Endothelial cell of umbilical vein (primary cell): ENCODE results near the gene MRPS21. TPM values are rescaled to one million over a fixed set of nuclear protein-coding genes. Genes with fewer than 3 reads are reported as not detected.

Experiments used
- BruUV-seq: library from RNA; stranded (reverse); fragments of 400-500 nt; replicated peaks from 2 replicates; lab custom pipeline; 2021; lab: Mats Ljungman, UMichigan
- CTCF ChIA-PET: fragments of 300-600, 350-600 bp; sonication (Branson Sonifier 250); formaldehyde crosslinking; loops from one replicate; lab custom pipeline; 2021; ENCODE audit warnings: antibody characterized with exemption, inconsistent platforms; lab: Charles Lee
- POLR2A ChIA-PET: fragments of 300-600, 350-600 bp; sonication (Branson Sonifier 250); formaldehyde crosslinking; loops from one replicate; lab custom pipeline; 2021; ENCODE audit warnings: antibody characterized with exemption, inconsistent platforms; lab: Charles Lee
- DNase-seq: peaks from one replicate; pipeline ENCODE4 v3.0.0-alpha.2; 2011; ENCODE audit warnings: low read depth, low spot score
- FAIRE-seq: peaks from 2 replicates; lab custom pipeline; 2011; peaks lifted over from hg19 to GRCh38; lab: Jason Lieb, UNC
- H2AFZ ChIP-seq: 2 replicates; pipeline ENCODE4 v1.6.0; 2012; ENCODE audit warnings: low read depth, low read length, control low read depth, inconsistent platforms
- H3K27ac ChIP-seq: 2 replicates; pipeline ENCODE4 v1.5.1; 2011; ENCODE audit warnings: low read depth, mild to moderate bottlenecking, control low read depth, low read length, moderate library complexity; ENCODE audit not compliant: insufficient read depth
- H3K27me3 ChIP-seq, 2 experiments: 2 replicates each; pipeline versions ENCODE4 v1.6.0 to v1.6.1; 2011; ENCODE audit warnings: low read length in 2 of 2, mixed read lengths in 1 of 2; ENCODE audit not compliant: control insufficient read depth in 2 of 2, insufficient read depth in 2 of 2
- H3K36me3 ChIP-seq, 2 experiments: 2 replicates in 1 of 2; 3 replicates in 1 of 2; pipeline ENCODE4 v1.5.1; 2011; ENCODE audit warnings: low read length in 2 of 2, mild to moderate bottlenecking in 1 of 2, moderate library complexity in 1 of 2; ENCODE audit not compliant: control insufficient read depth in 2 of 2, insufficient read depth in 2 of 2; ENCODE audit errors: extremely low read depth in 1 of 2
- H3K4me1 ChIP-seq: 3 replicates; pipeline ENCODE4 v1.5.1; 2011; ENCODE audit warnings: mild to moderate bottlenecking, low read length; ENCODE audit not compliant: control insufficient read depth, insufficient read depth; ENCODE audit errors: extremely low read depth
- H3K4me2 ChIP-seq: 2 replicates; pipeline ENCODE4 v1.6.1; 2011; ENCODE audit warnings: low read length, control low read depth, mixed read lengths; ENCODE audit not compliant: insufficient read depth
- H3K4me3 ChIP-seq, 3 experiments: fragments of 200-600 bp in 1 of 3; sonication (generic), shearing (Covaris generic) in 1 of 3; replicated peaks in 1 of 3; 2 replicates each; pipeline ENCODE4 v1.5.1; 2011 to 2016; ENCODE audit warnings: control low read depth in 3 of 3, low read length in 3 of 3, mild to moderate bottlenecking in 2 of 3, inconsistent platforms in 1 of 3, low read depth in 1 of 3, moderate library complexity in 1 of 3; ENCODE audit not compliant: insufficient read depth in 1 of 3
- H3K79me2 ChIP-seq: 2 replicates; pipeline ENCODE4 v1.6.0; 2012; ENCODE audit warnings: low read length, inconsistent platforms; ENCODE audit not compliant: control insufficient read depth, insufficient read depth
- H3K9ac ChIP-seq: replicated peaks from 2 replicates; pipeline ENCODE3; 2011; ENCODE audit warnings: low read length, control low read depth; ENCODE audit not compliant: insufficient read depth; ENCODE audit errors: extremely low read depth
- H3K9me1 ChIP-seq: replicated peaks from 3 replicates; pipeline ENCODE4 v1.6.0; 2011; ENCODE audit warnings: mild to moderate bottlenecking, low read length; ENCODE audit not compliant: control insufficient read depth, insufficient read depth; ENCODE audit errors: extremely low read depth
- H3K9me3 ChIP-seq: replicated peaks from 2 replicates; pipeline ENCODE4 v1.5.1; 2012; ENCODE audit warnings: low read length, inconsistent platforms; ENCODE audit not compliant: control insufficient read depth, insufficient read depth
- H4K20me1 ChIP-seq: replicated peaks from 2 replicates; pipeline ENCODE3; 2011; ENCODE audit warnings: mild to moderate bottlenecking, low read length; ENCODE audit not compliant: control insufficient read depth, insufficient read depth; ENCODE audit errors: extremely low read depth
- EZH2 ChIP-seq: IDR thresholded peaks from 2 replicates; pipeline ENCODE4 v1.6.1; 2012; ENCODE audit warnings: borderline replicate concordance, low read depth, mild to moderate bottlenecking, moderate library complexity, low read length, inconsistent platforms; ENCODE audit not compliant: severe bottlenecking
- FOS ChIP-seq: IDR thresholded peaks from 2 replicates; pipeline ENCODE4 v1.6.1; 2011; ENCODE audit warnings: mild to moderate bottlenecking, low read length, moderate library complexity, borderline replicate concordance; ENCODE audit not compliant: insufficient read depth
- GATA2 ChIP-seq: IDR thresholded peaks from 2 replicates; pipeline ENCODE4 v1.7.0; 2011; ENCODE audit warnings: low read depth, mild to moderate bottlenecking, moderate library complexity, mixed read lengths, low read length; ENCODE audit not compliant: insufficient read length, insufficient read depth
- MYC ChIP-seq: IDR thresholded peaks from one replicate; pipeline ENCODE4 v1.6.1; 2011; ENCODE audit warnings: mild to moderate bottlenecking, low read depth, low read length
- POLR2A ChIP-seq: IDR thresholded peaks from 2 replicates; pipeline ENCODE4 v1.6.1; 2012; ENCODE audit warnings: low read depth, mild to moderate bottlenecking, control low read depth, low read length
- POLR2AphosphoS5 ChIP-seq: IDR thresholded peaks from 2 replicates; pipeline ENCODE4 v1.6.1; 2012; ENCODE audit warnings: low read depth, mild to moderate bottlenecking, control low read depth, low read length, moderate library complexity; ENCODE audit not compliant: insufficient read depth
- dilution Hi-C: fragments of 300-500 bp; cut with MboI; formaldehyde crosslinking; loops from one replicate; pipeline ENCODE4 v1.15.0; 2019; ENCODE audit warnings: low sequenced_read_pairs; ENCODE audit not compliant: extremely low pct_ligation_motif_present
- intact Hi-C: fragments of 100-400 bp; cut with micrococcal nuclease; formaldehyde crosslinking; loops from one replicate; pipeline ENCODE4 v1.10.0; 2022
- polyA plus RNA-seq, 4 experiments: library from polyadenylated mRNA; depleted of rRNA in 3 of 4; stranded (reverse) in 3 of 4; unstranded in 1 of 4; fragments of >200 nt; gene quantifications; 2 replicates each; pipeline versions ENCODE4 v1.2.1 to v1.2.3, GENCODE V29; 2011 to 2012; ENCODE audit warnings: missing spikeins in 1 of 4
- total RNA-seq: library from RNA; stranded (reverse); gene quantifications from 2 replicates; pipeline ENCODE4 v1.2.3, GENCODE V29; 2021
- TF ChIP-seq, protein P1 (sequence below): IDR thresholded peaks from 2 replicates; pipeline ENCODE4 v1.6.1; 2011; ENCODE audit not compliant: insufficient read depth, insufficient read length
- TF ChIP-seq, protein P2 (sequence below), 2 donors: IDR thresholded peaks; 1 replicate in 1 of 2; 2 replicates in 1 of 2; pipeline ENCODE4 v1.5.1; 2011; ENCODE audit warnings: low read length in 2 of 2, mild to moderate bottlenecking in 2 of 2, moderate library complexity in 2 of 2, control low read depth in 1 of 2, inconsistent platforms in 1 of 2, low read depth in 1 of 2; ENCODE audit not compliant: insufficient read depth in 1 of 2; ENCODE audit errors: extremely low read depth in 1 of 2

MRPS21 gene
- total and polyA plus RNA-seq, 2 donors (not counting 3 experiments of a cell fraction or from before 2014, with no cell fraction given), result 63.1 to 76.7 TPM

DNA sequence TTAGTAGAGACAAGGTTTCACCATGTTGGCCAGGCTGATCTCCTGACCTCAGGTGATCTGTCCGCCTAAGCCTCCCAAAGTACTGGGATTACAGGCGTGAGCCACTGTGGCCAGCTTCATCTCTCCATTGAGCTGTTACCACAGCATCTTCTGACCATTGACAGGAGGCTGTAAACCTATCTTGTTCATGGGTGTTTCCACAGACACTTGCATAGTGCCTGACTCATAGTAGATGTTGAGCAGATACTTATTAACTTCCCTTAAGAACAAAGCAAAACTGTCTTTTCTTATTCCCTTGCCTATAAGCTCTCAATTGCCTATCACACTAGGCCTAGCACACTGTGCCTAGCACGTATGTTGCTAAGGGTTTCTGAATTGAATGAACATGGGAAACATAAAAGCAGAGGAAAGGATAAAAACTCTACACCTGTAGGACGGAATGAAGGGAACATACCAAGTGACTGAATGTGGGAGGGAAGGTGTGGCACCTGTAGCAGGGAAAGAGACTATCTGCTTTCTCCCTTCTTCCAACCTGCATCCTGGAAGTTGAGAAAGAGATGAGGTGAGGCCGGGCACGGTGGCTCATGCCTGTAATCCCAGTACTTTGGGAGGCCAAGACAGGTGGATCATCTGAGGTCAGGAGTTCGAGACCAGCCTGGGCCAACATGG lies 22.2 kb upstream of the MRPS21 start:
- Histone ChIP-seq H3K27ac (no peak overlapping the region), H2AFZ (no peak overlapping the region), H3K4me1 (peaks cover 41% of the 10 kb centered on the region), H3K4me3 (no peak overlapping the region), H4K20me1 (no peaks in the 10 kb centered on the region), H3K9me3 (no peaks in the 10 kb centered on the region), H3K36me3 (peaks cover 0 to 2% of the 10 kb centered on the region in 2 experiments), H3K27me3 (no peaks in the 10 kb centered on the region), H3K9me1 (no peaks in the 10 kb centered on the region), H3K4me2 (no peak overlapping the region), H3K79me2 (peaks cover 19% of the 10 kb centered on the region), H3K9ac (no peak overlapping the region)
- POLR2A ChIA-PET, result no interaction called here
- BruUV-seq, result no TSS peak
- DNase-seq (no peak), FAIRE-seq (no peak)
- dilution Hi-C loops (no loop called here), intact Hi-C loops (no loop called here)
- TF ChIP-seq EZH2 (no peak), POLR2AphosphoS5 (no peak), POLR2A (no peak), GATA2 (no peak)
- TF ChIP-seq, protein P1, sequence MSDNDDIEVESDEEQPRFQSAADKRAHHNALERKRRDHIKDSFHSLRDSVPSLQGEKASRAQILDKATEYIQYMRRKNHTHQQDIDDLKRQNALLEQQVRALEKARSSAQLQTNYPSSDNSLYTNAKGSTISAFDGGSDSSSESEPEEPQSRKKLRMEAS, result no peak
- CTCF ChIA-PET, result interaction anchor here (0.9 to 16.3 kb wide), 4 partner anchors 10 to 24 kb away, joined by 3 to 466 read pairs (median 24); partner anchors contain the start of genes CA14 and CIART

DNA sequence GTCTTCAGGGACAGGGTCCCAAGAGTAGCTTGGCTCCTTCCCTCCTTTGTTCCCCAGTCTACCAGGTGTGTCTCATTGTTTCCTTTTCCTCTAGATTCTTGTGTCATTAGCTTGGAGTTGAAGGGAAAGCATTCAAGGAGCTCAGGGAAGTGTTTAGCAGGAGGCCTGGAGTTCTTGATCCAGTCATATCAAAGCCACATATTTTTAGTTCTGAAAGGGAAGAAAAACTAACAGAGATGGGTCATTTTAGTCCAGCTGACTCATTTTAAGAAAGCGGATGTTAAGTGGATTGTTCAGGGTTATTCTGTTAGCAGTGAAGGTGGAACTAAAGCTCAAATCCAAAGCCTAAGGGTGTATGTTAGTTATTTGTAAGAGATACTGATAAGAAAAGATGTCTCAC lies 20.4 kb upstream of the MRPS21 start:
- intact Hi-C loops (no loop called here), dilution Hi-C loops (no loop called here)
- Histone ChIP-seq H3K36me3 (peaks cover 0 to 1% of the 10 kb centered on the region in 2 experiments), H3K4me3 (peak overlapping the region in 2 of 3 experiments; percentile 41 to 60), H3K27ac (peak overlapping the region; percentile 40), H3K4me2 (peak overlapping the region; percentile 75), H3K9me3 (no peaks in the 10 kb centered on the region), H3K9me1 (no peaks in the 10 kb centered on the region), H4K20me1 (no peaks in the 10 kb centered on the region), H2AFZ (peak overlapping the region; percentile 73), H3K27me3 (no peaks in the 10 kb centered on the region), H3K9ac (no peak overlapping the region), H3K4me1 (peaks cover 29% of the 10 kb centered on the region), H3K79me2 (peaks cover 3% of the 10 kb centered on the region)
- ChIA-PET POLR2A (interaction anchor here (0.5 to 1.1 kb wide), 2 partner anchors 11 to 76 kb away, joined by 3 to 5 read pairs; no protein-coding TSS in a partner anchor), CTCF (interaction anchor here (2.3 to 16.3 kb wide), 2 partner anchors 9 to 16 kb away, joined by 26 to 466 read pairs; partner anchors contain the start of genes CA14 and CIART)
- DNase-seq, result peak; percentile 31
- no TSS peak for BruUV-seq
- TF ChIP-seq, protein P2, sequence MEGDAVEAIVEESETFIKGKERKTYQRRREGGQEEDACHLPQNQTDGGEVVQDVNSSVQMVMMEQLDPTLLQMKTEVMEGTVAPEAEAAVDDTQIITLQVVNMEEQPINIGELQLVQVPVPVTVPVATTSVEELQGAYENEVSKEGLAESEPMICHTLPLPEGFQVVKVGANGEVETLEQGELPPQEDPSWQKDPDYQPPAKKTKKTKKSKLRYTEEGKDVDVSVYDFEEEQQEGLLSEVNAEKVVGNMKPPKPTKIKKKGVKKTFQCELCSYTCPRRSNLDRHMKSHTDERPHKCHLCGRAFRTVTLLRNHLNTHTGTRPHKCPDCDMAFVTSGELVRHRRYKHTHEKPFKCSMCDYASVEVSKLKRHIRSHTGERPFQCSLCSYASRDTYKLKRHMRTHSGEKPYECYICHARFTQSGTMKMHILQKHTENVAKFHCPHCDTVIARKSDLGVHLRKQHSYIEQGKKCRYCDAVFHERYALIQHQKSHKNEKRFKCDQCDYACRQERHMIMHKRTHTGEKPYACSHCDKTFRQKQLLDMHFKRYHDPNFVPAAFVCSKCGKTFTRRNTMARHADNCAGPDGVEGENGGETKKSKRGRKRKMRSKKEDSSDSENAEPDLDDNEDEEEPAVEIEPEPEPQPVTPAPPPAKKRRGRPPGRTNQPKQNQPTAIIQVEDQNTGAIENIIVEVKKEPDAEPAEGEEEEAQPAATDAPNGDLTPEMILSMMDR (IDR thresholded peaks at IDR 0.05; ENCODE audit: extremely low read depth in 1 of 2, insufficient read depth in 1 of 2, low read depth in 1 of 2, low read length in 2 of 2), result no peak
- no peak for TF ChIP-seq POLR2A
- TF ChIP-seq FOS, result peak; percentile 21
- TF ChIP-seq EZH2, result no peak
- TF ChIP-seq, protein P1, result no peak
- no peak for TF ChIP-seq MYC
- no peak for TF ChIP-seq POLR2AphosphoS5
- FAIRE-seq, result no peak
